ENCODE results near the gene TAOK2.

Gene TAOK2

DNA sequence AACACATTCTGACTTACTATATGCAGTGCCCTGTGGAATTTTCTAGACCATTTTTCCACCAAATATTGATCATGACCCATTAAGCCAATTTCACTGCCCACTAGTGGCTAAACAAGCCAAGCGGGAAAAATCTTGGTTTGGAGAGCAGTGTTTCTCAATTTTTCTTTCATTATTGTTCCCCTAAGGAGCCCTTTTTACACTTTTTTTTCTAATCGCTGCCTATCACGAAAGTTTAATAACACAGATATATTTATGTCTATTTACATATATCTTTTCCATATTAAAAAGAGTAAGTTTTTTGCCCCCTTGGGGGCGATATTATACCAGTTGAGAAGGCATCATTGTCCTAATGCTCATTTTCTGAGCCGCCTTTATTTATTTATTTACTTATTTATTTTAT lies 68.2 kb downstream of the TAOK2 start:
- TF ChIP-seq, protein P1, sequence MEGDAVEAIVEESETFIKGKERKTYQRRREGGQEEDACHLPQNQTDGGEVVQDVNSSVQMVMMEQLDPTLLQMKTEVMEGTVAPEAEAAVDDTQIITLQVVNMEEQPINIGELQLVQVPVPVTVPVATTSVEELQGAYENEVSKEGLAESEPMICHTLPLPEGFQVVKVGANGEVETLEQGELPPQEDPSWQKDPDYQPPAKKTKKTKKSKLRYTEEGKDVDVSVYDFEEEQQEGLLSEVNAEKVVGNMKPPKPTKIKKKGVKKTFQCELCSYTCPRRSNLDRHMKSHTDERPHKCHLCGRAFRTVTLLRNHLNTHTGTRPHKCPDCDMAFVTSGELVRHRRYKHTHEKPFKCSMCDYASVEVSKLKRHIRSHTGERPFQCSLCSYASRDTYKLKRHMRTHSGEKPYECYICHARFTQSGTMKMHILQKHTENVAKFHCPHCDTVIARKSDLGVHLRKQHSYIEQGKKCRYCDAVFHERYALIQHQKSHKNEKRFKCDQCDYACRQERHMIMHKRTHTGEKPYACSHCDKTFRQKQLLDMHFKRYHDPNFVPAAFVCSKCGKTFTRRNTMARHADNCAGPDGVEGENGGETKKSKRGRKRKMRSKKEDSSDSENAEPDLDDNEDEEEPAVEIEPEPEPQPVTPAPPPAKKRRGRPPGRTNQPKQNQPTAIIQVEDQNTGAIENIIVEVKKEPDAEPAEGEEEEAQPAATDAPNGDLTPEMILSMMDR (IDR thresholded peaks at IDR 0.05; ENCODE audit: borderline replicate concordance, insufficient read depth, low read depth, low read length) = no peak
- H3K4me3 ChIP-seq (ENCODE audit: low read depth, low read length) = no peak overlapping the region
